IMR-90 (cell line): ENCODE results near the gene FANCL. TPM values are rescaled to one million over a fixed set of nuclear protein-coding genes. Genes with fewer than 3 reads are reported as not detected.

Experiments
- ATAC-seq: fragments of 200-7000 bp; cut with Tn5 transposase; 2 replicates; pipeline ENCODE4 v1.9.1; 2020; ENCODE audit warnings: low read depth, mild to moderate bottlenecking, moderate library complexity
- BruUV-seq: library from RNA; stranded (reverse); fragments of 400-500 nt; replicated peaks from 2 replicates; lab custom pipeline; 2021; lab: Mats Ljungman, UMichigan
- CTCF ChIA-PET: fragments of 300-600 bp; formaldehyde crosslinking; extraction: SDS; loops from one replicate; lab custom pipeline; 2021; ENCODE audit warnings: antibody characterized with exemption; lab: Yijun Ruan, JAX
- POLR2A ChIA-PET: fragments of 300-600 bp; sonication (Branson Sonifier 250); formaldehyde crosslinking; loops from one replicate; lab custom pipeline; 2022; ENCODE audit warnings: antibody characterized with exemption; ENCODE audit not compliant: unreplicated experiment; lab: Charles Lee
- DNase-seq: peaks from one replicate; pipeline ENCODE4 v3.0.0; 2013
- H2AFZ ChIP-seq: replicated peaks from 2 replicates; pipeline ENCODE3; 2013; ENCODE audit warnings: low read length, mild to moderate bottlenecking; ENCODE audit not compliant: poor library complexity
- H2AK5ac ChIP-seq: 2 replicates; pipeline ENCODE4 v1.6.1; 2013; ENCODE audit warnings: low read depth, low read length, inconsistent platforms
- H2AK9ac ChIP-seq: replicated peaks from 2 replicates; pipeline ENCODE3; 2013; ENCODE audit warnings: mild to moderate bottlenecking, low read depth, low read length, moderate library complexity; ENCODE audit not compliant: poor library complexity
- H2BK120ac ChIP-seq: 2 replicates; pipeline ENCODE4 v1.6.1; 2013; ENCODE audit warnings: low read depth, low read length, inconsistent platforms
- H2BK15ac ChIP-seq: 3 replicates; pipeline ENCODE4 v1.6.1; 2013; ENCODE audit warnings: low read depth, low read length, inconsistent platforms
- H2BK20ac ChIP-seq: 2 replicates; pipeline ENCODE4 v1.6.1; 2013; ENCODE audit warnings: low read depth, mild to moderate bottlenecking, inconsistent platforms, low read length, moderate library complexity
- H2BK5ac ChIP-seq: 2 replicates; pipeline ENCODE4 v1.6.1; 2013; ENCODE audit warnings: mild to moderate bottlenecking, low read depth, low read length, inconsistent platforms; ENCODE audit not compliant: poor library complexity, severe bottlenecking
- H3K14ac ChIP-seq: replicated peaks from 2 replicates; pipeline ENCODE4 v1.6.1; 2013; ENCODE audit warnings: low read depth, low read length, inconsistent platforms
- H3K18ac ChIP-seq: 2 replicates; pipeline ENCODE4 v1.6.1; 2013; ENCODE audit warnings: low read depth, low read length, control low read depth
- H3K23ac ChIP-seq: 2 replicates; pipeline ENCODE4 v1.6.1; 2013; ENCODE audit warnings: low read depth, low read length, inconsistent platforms
- H3K27ac ChIP-seq: 2 replicates; pipeline ENCODE4 v1.5.1; 2013; ENCODE audit warnings: mild to moderate bottlenecking, control low read depth, low read length; ENCODE audit not compliant: insufficient read depth
- H3K27me3 ChIP-seq: 2 replicates; pipeline ENCODE4 v1.6.1; 2013; ENCODE audit warnings: low read length; ENCODE audit not compliant: control insufficient read depth, insufficient read depth
- H3K36me3 ChIP-seq: 2 replicates; pipeline ENCODE4 v1.6.1; 2013; ENCODE audit warnings: low read length, mixed read lengths; ENCODE audit not compliant: control insufficient read depth, insufficient read depth
- H3K4ac ChIP-seq: 2 replicates; pipeline ENCODE4 v1.6.1; 2013; ENCODE audit warnings: low read depth, low read length, inconsistent platforms
- H3K4me1 ChIP-seq: 2 replicates; pipeline ENCODE4 v1.6.1; 2013; ENCODE audit warnings: low read length, mixed read lengths; ENCODE audit not compliant: control insufficient read depth, insufficient read depth
- H3K4me2 ChIP-seq: 2 replicates; pipeline ENCODE4 v1.6.1; 2013; ENCODE audit warnings: low read depth, mild to moderate bottlenecking, control low read depth, low read length, moderate library complexity
- H3K4me3 ChIP-seq: 2 replicates; pipeline ENCODE4 v1.5.1; 2013; ENCODE audit warnings: low read depth, mild to moderate bottlenecking, control low read depth, low read length, moderate library complexity; ENCODE audit not compliant: insufficient read depth
- H3K56ac ChIP-seq: 2 replicates; pipeline ENCODE4 v1.6.1; 2013; ENCODE audit warnings: low read length, inconsistent platforms; ENCODE audit not compliant: insufficient read depth; ENCODE audit errors: extremely low read depth
- H3K79me1 ChIP-seq, 2 experiments: 2 replicates each; pipeline ENCODE4 v1.6.1; 2013; ENCODE audit warnings: low read length in 2 of 2, inconsistent platforms in 1 of 2, low read depth in 1 of 2
- H3K9ac ChIP-seq: 2 replicates; pipeline ENCODE4 v1.6.1; 2013; ENCODE audit warnings: low read depth, low read length, control low read depth
- H3K9me1 ChIP-seq: 2 replicates; pipeline ENCODE4 v1.6.1; 2013; ENCODE audit warnings: low read length, inconsistent platforms; ENCODE audit not compliant: insufficient read depth
- H3K9me3 ChIP-seq: 2 replicates; pipeline ENCODE4 v1.6.1; 2013; ENCODE audit warnings: low read length; ENCODE audit not compliant: control insufficient read depth, insufficient read depth
- H4K20me1 ChIP-seq: 2 replicates; pipeline ENCODE4 v1.6.1; 2013; ENCODE audit warnings: low read length, inconsistent platforms; ENCODE audit not compliant: insufficient read depth
- H4K5ac ChIP-seq: 2 replicates; pipeline ENCODE4 v1.6.1; 2013; ENCODE audit warnings: mild to moderate bottlenecking, low read depth, low read length, control low read depth
- H4K8ac ChIP-seq, 2 experiments: 2 replicates each; pipeline ENCODE4 v1.6.1; 2013; ENCODE audit warnings: low read depth in 2 of 2, low read length in 2 of 2, control low read depth in 1 of 2, inconsistent platforms in 1 of 2
- H4K91ac ChIP-seq: 2 replicates; pipeline ENCODE4 v1.6.1; 2013; ENCODE audit warnings: low read depth, low read length, inconsistent platforms; ENCODE audit not compliant: insufficient read depth
- POLR2A ChIP-seq: IDR thresholded peaks from 2 replicates; pipeline ENCODE4 v1.6.1; 2012; ENCODE audit warnings: mild to moderate bottlenecking, low read depth, low read length
- WGBS, 2 experiments: methylation state at CpG; one replicate each; pipeline versions ENCODE4 v1.1.5 to v1.1.7; 2013; ENCODE audit warnings: missing lambda C conversion rate in 2 of 2; ENCODE audit not compliant: insufficient read length in 1 of 2; ENCODE audit errors: extremely low coverage in 2 of 2; 5-methylcytosine and 5-hydroxymethylcytosine counted together
- dilution Hi-C: fragments of 300-500 bp; cut with HindIII; formaldehyde crosslinking; loops from one replicate; pipeline ENCODE4 v1.14.3; 2018; ENCODE audit warnings: low sequenced_read_pairs; ENCODE audit not compliant: unreplicated experiment
- in situ Hi-C: fragments of 300-500 bp; cut with MboI; formaldehyde crosslinking; loops from 3 replicates; pipeline ENCODE4 v1.14.3; 2019; ENCODE audit warnings: low sequenced_read_pairs, inconsistent platforms, mixed read lengths
- intact Hi-C: fragments of 100-400 bp; cut with micrococcal nuclease; formaldehyde crosslinking; loops from 2 replicates; pipeline ENCODE4 v1.10.0; 2022
- polyA plus RNA-seq, 3 experiments: library from polyadenylated mRNA; depleted of rRNA; stranded (reverse); fragments of >200 nt; gene quantifications; 2 replicates each; pipeline ENCODE4 v1.2.3, GENCODE V29; 2012; ENCODE audit warnings: low replicate concordance in 1 of 3
- total RNA-seq: library from RNA; depleted of rRNA; stranded (reverse); fragments of >200 nt; gene quantifications from 2 replicates; pipeline ENCODE4 v1.2.3, GENCODE V29; 2012

Gene FANCL
- total and polyA plus RNA-seq, 2 of the 4 experiments (the other 2 are of a cell fraction): 9.0 to 12.7 TPM

DNA sequence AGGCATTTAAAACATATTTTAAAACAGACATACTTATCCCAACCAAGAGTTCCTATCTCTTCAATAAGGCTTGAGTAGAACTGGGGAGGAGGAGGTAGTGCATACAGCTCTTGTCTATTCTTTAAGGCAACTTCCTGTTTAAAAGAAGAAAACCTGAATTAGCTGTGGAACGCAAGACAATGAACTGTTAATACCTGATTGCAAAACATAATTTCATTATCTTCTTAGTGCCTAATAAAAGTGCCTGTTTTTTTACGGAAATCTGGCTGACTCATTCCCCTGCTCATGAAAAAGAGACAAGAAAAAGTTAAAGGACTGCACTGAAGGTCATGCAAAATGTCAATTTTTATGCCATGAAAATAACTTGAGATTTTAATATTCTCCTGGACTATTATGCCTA is 19.2 kb downstream of the FANCL start:
- POLR2A ChIA-PET: no interaction called here
- Histone ChIP-seq H3K27ac (no peak overlapping the region), H3K9me3 (no peaks in the 10 kb centered on the region), H3K27me3 (no peaks in the 10 kb centered on the region), H3K79me1 (no peaks in the 10 kb centered on the region), H2AFZ (no peak overlapping the region), H2BK15ac (no peak overlapping the region), H2BK5ac (no peak overlapping the region), H3K23ac (no peak overlapping the region), H3K4me2 (no peak overlapping the region), H3K18ac (no peak overlapping the region), H2BK20ac (no peak overlapping the region), H2BK120ac (no peak overlapping the region), H3K56ac (no peak overlapping the region), H3K4ac (no peak overlapping the region), H4K8ac (no peak overlapping the region), H3K4me1 (no peaks in the 10 kb centered on the region), H4K5ac (no peak overlapping the region), H3K4me3 (no peak overlapping the region), H3K9me1 (no peaks in the 10 kb centered on the region), H3K36me3 (0 out of 2 replicates have a peak, but pooled peaks cover under 1% of the 10 kb centered on the region), H3K14ac (no peak overlapping the region), H3K9ac (no peak overlapping the region), H2AK5ac (no peak overlapping the region), H2AK9ac (no peak overlapping the region), H4K91ac (no peak overlapping the region), H4K20me1 (no peaks in the 10 kb centered on the region)
- ATAC-seq (no peak), DNase-seq (no peak)
- WGBS, 2 experiments: no CpG with 5 or more reads among the region's 2 CpGs
- no TSS peak for BruUV-seq
- CTCF ChIA-PET: no interaction called here
- TF ChIP-seq POLR2A: no peak
- in situ Hi-C loops (no loop called here), intact Hi-C loops (no loop called here), dilution Hi-C loops (no loop called here)
